ENCODE measurements around the gene PTEN.

DNA sequence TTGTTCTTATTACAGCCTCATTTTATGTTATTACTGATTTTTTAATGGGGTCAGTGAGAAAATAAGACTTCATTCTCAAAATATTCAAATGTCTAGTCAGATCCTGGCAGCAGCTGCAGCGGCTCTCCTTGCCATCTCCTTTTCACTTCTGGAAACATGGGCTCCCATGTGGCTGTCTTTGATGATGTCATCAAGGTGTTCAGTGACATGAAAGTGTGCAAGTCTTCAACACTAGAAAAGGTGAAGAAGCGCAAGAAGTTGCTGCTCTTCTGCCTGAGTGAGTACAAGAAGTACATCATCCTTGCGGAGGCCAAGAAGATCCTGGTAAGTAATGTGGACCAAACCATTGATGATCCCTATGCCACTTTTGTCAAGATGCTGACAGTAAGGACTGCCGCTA, 19.7 kb upstream of the PTEN start:
- TF ChIP-seq YY1 (IDR thresholded peaks at IDR 0.05; ENCODE audit: low read depth) (no peak), RAD21 (IDR thresholded peaks at IDR 0.05; ENCODE audit: low read depth) (no peak), REST (IDR thresholded peaks at IDR 0.05; ENCODE audit: low read depth) (no peak), TAF1 (IDR thresholded peaks at IDR 0.05; ENCODE audit: low read depth) (no peak), CREB1 (IDR thresholded peaks at IDR 0.05; ENCODE audit: low read depth) (no peak), TEAD4 (IDR thresholded peaks at IDR 0.05) (no peak), TCF12 (IDR thresholded peaks at IDR 0.05; ENCODE audit: low read depth) (no peak), CEBPB (IDR thresholded peaks at IDR 0.05) (no peak), EP300 (IDR thresholded peaks at IDR 0.05; ENCODE audit: borderline replicate concordance) (no peak), FOXM1 (IDR thresholded peaks at IDR 0.05; ENCODE audit: borderline replicate concordance, low read depth) (no peak)
- TF ChIP-seq, protein P1, sequence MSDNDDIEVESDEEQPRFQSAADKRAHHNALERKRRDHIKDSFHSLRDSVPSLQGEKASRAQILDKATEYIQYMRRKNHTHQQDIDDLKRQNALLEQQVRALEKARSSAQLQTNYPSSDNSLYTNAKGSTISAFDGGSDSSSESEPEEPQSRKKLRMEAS (IDR thresholded peaks at IDR 0.05), result no peak
